Natural killer cell (primary cell): ENCODE data around the gene TRIM56. TPM values are rescaled to one million over a fixed set of nuclear protein-coding genes. Genes with fewer than 3 reads are reported as not detected.
"Not testable (repeated sequence)": the region's sequence is repeated elsewhere in the genome, so short reads cannot be mapped to it uniquely, and the experiment has no call there.

ENCODE experiments used
- ATAC-seq, 3 donors: fragments of 150-1000 bp in 2 of 3; fragments of 200-7000 bp in 1 of 3; cut with Tn5 transposase; 1 replicate in 1 of 3; 2 replicates in 2 of 3; pipeline ENCODE4 v1.10.0; 2021; ENCODE audit warnings: mild to moderate bottlenecking in 2 of 3, moderate library complexity in 2 of 3
- DNase-seq, 2 donors: peaks; one replicate each; pipeline versions ENCODE4 v3.0.0 to v3.0.0-alpha.2; 2013 to 2021; ENCODE audit warnings: mixed read lengths in 1 of 2
- H3K27ac ChIP-seq: one replicate; pipeline ENCODE4 v1.5.1; 2013; ENCODE audit warnings: mild to moderate bottlenecking, low read length
- H3K27me3 ChIP-seq: one replicate; pipeline ENCODE4 v1.6.1; 2013; ENCODE audit warnings: low read length; ENCODE audit not compliant: control insufficient read depth, insufficient read depth
- H3K36me3 ChIP-seq: one replicate; pipeline ENCODE4 v1.6.1; 2013; ENCODE audit warnings: low read length; ENCODE audit not compliant: control insufficient read depth, insufficient read depth
- H3K4me1 ChIP-seq: one replicate; pipeline ENCODE4 v1.6.1; 2013; ENCODE audit warnings: low read length; ENCODE audit not compliant: control insufficient read depth, insufficient read depth
- H3K4me3 ChIP-seq: one replicate; pipeline ENCODE4 v1.5.1; 2013; ENCODE audit warnings: low read length
- H3K9me3 ChIP-seq: one replicate; pipeline ENCODE4 v1.6.1; 2013; ENCODE audit warnings: low read length; ENCODE audit not compliant: control insufficient read depth, insufficient read depth
- H3K27ac Mint-ChIP-seq, 2 donors: one replicate each; pipeline ENCODE4 v1.8.0; 2022; ENCODE audit warnings: mild to moderate bottlenecking in 2 of 2, mixed read lengths in 2 of 2, moderate library complexity in 1 of 2
- H3K27me3 Mint-ChIP-seq, 2 donors: one replicate each; pipeline ENCODE4 v1.8.0; 2022; ENCODE audit warnings: low read depth in 2 of 2, mixed read lengths in 2 of 2
- H3K36me3 Mint-ChIP-seq: one replicate; pipeline ENCODE4 v1.8.0; 2022; ENCODE audit warnings: mixed read lengths
- H3K4me1 Mint-ChIP-seq, 2 donors: one replicate each; pipeline ENCODE4 v1.8.0; 2022; ENCODE audit warnings: mixed read lengths in 2 of 2
- H3K4me3 Mint-ChIP-seq: one replicate; pipeline ENCODE4 v1.8.0; 2022; ENCODE audit warnings: mild to moderate bottlenecking, moderate library complexity, mixed read lengths
- H3K9me3 Mint-ChIP-seq, 2 donors: one replicate each; pipeline ENCODE4 v1.8.0; 2022; ENCODE audit warnings: mixed read lengths in 2 of 2
- WGBS: methylation state at CpG from one replicate; pipeline ENCODE4 v1.1.7; 2013; ENCODE audit warnings: missing lambda C conversion rate; ENCODE audit not compliant: insufficient coverage; 5-methylcytosine and 5-hydroxymethylcytosine counted together
- intact Hi-C: fragments of 100-400 bp; cut with micrococcal nuclease; formaldehyde crosslinking; loops from one replicate; pipeline ENCODE4 v1.14.2; 2022
- total RNA-seq, 4 donors: library from RNA; stranded (reverse); fragments of 120-200 nt in 1 of 4; gene quantifications; one replicate each; pipeline versions ENCODE4 v1.2.3 to v1.2.4, GENCODE V29; 2013 to 2022
- TF ChIP-seq, protein P1 (sequence below): fragments of 200-600 bp; IDR thresholded peaks from one replicate; pipeline ENCODE4 v1.8.0; 2022; ENCODE audit warnings: antibody characterized with exemption

Gene TRIM56
- total RNA-seq, 3 donors from 2014 or later (not counting 1 experiment from before 2014, with no cell fraction given) = 53.6 to 75.8 (median 63.9) TPM

DNA sequence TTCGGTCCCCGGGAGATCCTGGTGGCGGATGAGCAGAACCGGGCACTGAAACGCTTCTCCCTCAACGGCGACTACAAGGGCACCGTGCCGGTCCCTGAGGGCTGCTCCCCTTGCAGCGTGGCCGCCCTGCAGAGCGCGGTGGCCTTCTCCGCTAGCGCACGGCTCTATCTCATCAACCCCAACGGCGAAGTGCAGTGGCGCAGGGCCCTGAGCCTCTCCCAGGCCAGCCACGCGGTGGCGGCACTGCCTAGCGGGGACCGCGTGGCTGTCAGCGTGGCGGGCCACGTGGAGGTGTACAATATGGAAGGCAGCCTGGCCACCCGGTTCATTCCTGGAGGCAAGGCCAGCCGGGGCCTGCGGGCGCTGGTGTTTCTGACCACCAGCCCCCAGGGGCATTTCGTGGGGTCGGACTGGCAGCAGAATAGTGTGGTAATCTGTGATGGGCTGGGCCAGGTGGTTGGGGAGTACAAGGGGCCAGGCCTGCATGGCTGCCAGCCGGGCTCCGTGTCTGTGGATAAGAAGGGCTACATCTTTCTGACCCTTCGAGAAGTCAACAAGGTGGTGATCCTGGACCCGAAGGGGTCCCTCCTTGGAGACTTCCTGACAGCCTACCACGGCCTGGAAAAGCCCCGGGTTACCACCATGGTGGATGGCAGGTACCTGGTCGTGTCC, 3.7 kb downstream of the TRIM56 start:
- peaks cover 41 to 60% of the 10 kb centered on the region in 2 donors for H3K4me1 Mint-ChIP-seq

DNA sequence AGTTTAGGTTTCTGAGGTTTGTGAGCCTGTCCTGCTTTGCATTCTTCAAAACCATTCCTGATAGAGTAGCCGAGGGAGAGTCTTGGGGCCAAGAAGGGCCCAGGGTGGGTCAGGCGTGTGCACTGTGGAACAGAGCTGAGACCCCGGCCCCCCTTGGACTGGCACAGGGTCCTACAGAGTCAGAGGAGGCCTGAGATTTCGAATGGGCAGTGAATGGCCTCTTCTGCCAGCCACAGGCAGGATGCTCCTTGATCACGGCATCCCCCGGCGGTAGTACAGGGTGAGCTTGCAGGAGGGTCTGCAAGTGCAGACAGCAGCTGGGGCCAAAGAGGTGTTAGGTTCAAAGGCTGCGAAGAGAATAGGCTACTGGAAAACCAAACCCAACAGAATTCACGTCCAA, 4.6 kb downstream of the TRIM56 start:
- Mint-ChIP-seq H3K9me3 (no peaks in the 10 kb centered on the region), H3K27me3 (no peaks in the 10 kb centered on the region), H3K36me3 (no peaks in the 10 kb centered on the region), H3K4me1 (peaks cover 43 to 63% of the 10 kb centered on the region in 2 donors), H3K27ac (peak overlapping the region; percentile 67 to 83), H3K4me3 (peak overlapping the region; percentile 49)
- DNase-seq (no peak), ATAC-seq (no peak)
- Histone ChIP-seq H3K9me3 (no peaks in the 10 kb centered on the region), H3K4me3 (no peak overlapping the region), H3K27me3 (no peaks in the 10 kb centered on the region), H3K27ac (no peak overlapping the region), H3K4me1 (peaks cover 53% of the 10 kb centered on the region), H3K36me3 (peaks cover 29% of the 10 kb centered on the region)
- intact Hi-C loops = no loop called here
- TF ChIP-seq, protein P1, sequence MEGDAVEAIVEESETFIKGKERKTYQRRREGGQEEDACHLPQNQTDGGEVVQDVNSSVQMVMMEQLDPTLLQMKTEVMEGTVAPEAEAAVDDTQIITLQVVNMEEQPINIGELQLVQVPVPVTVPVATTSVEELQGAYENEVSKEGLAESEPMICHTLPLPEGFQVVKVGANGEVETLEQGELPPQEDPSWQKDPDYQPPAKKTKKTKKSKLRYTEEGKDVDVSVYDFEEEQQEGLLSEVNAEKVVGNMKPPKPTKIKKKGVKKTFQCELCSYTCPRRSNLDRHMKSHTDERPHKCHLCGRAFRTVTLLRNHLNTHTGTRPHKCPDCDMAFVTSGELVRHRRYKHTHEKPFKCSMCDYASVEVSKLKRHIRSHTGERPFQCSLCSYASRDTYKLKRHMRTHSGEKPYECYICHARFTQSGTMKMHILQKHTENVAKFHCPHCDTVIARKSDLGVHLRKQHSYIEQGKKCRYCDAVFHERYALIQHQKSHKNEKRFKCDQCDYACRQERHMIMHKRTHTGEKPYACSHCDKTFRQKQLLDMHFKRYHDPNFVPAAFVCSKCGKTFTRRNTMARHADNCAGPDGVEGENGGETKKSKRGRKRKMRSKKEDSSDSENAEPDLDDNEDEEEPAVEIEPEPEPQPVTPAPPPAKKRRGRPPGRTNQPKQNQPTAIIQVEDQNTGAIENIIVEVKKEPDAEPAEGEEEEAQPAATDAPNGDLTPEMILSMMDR = no peak
- WGBS = 90% methylated on average over 9 of the region's 9 CpGs

More for the DNA sequence above, 3.7 kb downstream of the TRIM56 start:
- DNase-seq = no peak
- H3K9me3 ChIP-seq = no peaks in the 10 kb centered on the region
- H3K4me1 ChIP-seq = peaks cover 57% of the 10 kb centered on the region
- TF ChIP-seq, protein P1 = no peak
- 96% methylated on average over 41 of the region's 41 CpGs for WGBS
- H3K27ac ChIP-seq = no peak overlapping the region
- peaks cover 29% of the 10 kb centered on the region for H3K36me3 ChIP-seq
- ATAC-seq = no peak
- no peak overlapping the region for H3K4me3 ChIP-seq
- H3K27me3 Mint-ChIP-seq = no peaks in the 10 kb centered on the region
- intact Hi-C loops = no loop called here
- no peaks in the 10 kb centered on the region for H3K36me3 Mint-ChIP-seq
- peak overlapping the region; percentile 9 to 83 for H3K27ac Mint-ChIP-seq
- H3K27me3 ChIP-seq = no peaks in the 10 kb centered on the region
- H3K9me3 Mint-ChIP-seq = no peaks in the 10 kb centered on the region
- H3K4me3 Mint-ChIP-seq = peak overlapping the region; percentile 42

DNA sequence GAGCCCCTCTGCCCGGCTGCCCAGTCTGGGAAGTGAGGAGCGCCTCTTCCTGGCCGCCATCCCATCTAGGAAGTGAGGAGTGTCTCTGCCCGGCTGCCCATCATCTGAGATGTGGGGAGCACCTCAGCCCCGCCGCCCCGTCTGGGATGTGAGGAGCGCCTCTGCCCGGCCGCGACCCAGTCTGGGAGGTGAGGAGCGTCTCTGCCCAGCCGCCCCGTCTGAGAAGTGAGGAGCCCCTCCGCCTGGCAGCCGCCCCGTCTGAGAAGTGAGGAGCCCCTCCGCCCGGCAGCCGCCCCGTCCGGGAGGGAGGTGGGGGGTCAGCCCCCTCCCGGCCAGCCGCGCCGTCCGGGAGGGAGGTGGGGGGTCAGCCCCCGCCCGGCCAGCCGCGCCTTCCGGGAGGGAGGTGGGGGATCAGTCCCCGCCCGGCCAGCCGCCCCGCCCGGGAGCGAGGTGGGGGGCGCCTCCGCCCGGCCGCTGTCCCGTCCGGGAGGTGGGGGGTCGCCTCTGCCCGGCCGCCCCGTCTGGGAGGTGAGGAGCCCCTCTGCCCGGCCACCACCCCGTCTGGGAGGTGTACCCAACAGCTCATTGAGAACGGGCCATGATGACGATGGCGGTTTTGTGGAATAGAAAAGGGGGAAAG, 7.1 kb downstream of the TRIM56 start:
- H3K36me3 Mint-ChIP-seq, H3K4me3 Mint-ChIP-seq, H3K9me3 Mint-ChIP-seq, H3K27ac Mint-ChIP-seq, H3K27me3 ChIP-seq, H3K4me3 ChIP-seq, ATAC-seq, H3K9me3 ChIP-seq, DNase-seq, H3K27ac ChIP-seq, intact Hi-C loops, H3K27me3 Mint-ChIP-seq: not testable (repeated sequence)
- 98% methylated on average over 35 of the region's 53 CpGs for WGBS
- peaks cover 34% of the 10 kb centered on the region for H3K4me1 ChIP-seq
- peaks cover 22% of the 10 kb centered on the region for H3K36me3 ChIP-seq
- peaks cover 45 to 65% of the 10 kb centered on the region in 2 donors for H3K4me1 Mint-ChIP-seq

DNA sequence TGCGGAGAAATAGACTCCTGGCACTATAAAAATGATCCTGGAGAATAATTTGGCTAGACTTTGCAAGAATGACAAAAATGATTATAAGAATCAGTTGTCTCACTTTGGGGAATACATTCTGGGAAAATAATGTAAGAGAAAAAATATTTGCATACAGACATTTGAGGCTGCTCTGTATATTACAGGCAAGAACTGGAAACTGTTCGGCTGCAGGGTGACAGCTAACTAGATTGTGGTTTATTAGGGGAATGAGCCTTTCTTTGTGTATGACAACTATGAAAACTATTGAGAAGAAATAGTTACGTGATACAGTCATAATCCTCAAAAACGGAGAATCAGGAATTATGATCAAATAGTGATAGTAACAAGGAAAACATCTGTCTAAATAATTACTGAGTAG, 8.6 kb downstream of the TRIM56 start:
- no peak for DNase-seq
- no peak for ATAC-seq
- intact Hi-C loops = no loop called here
- Histone ChIP-seq H3K27ac (no peak overlapping the region), H3K4me1 (peaks cover 23% of the 10 kb centered on the region), H3K4me3 (no peak overlapping the region), H3K27me3 (no peaks in the 10 kb centered on the region), H3K36me3 (peaks cover 11% of the 10 kb centered on the region), H3K9me3 (no peaks in the 10 kb centered on the region)
- Mint-ChIP-seq H3K27me3 (no peaks in the 10 kb centered on the region), H3K4me1 (peaks cover 43 to 62% of the 10 kb centered on the region in 2 donors), H3K4me3 (no peak overlapping the region), H3K9me3 (no peaks in the 10 kb centered on the region), H3K36me3 (no peaks in the 10 kb centered on the region), H3K27ac (peak overlapping the region; percentile 9 to 68)
- TF ChIP-seq, protein P1 = no peak
- 98% methylated on average over 3 of the region's 4 CpGs for WGBS
